HG03575 (cell line): Measurements from ENCODE around the gene SIPA1.

Experiments
- ATAC-seq: cut with Tn5 transposase; IDR thresholded peaks from one replicate; pipeline ENCODE4 v1.9.1; 2021; ENCODE audit not compliant: unreplicated experiment, insufficient number of reproducible peaks, low FRiP score; ENCODE audit errors: extremely low read depth

Gene SIPA1

GRCh38 chr11:65619281-65619928 lies 18.5 kb upstream of the SIPA1 start:
- no peak for ATAC-seq

DNA sequence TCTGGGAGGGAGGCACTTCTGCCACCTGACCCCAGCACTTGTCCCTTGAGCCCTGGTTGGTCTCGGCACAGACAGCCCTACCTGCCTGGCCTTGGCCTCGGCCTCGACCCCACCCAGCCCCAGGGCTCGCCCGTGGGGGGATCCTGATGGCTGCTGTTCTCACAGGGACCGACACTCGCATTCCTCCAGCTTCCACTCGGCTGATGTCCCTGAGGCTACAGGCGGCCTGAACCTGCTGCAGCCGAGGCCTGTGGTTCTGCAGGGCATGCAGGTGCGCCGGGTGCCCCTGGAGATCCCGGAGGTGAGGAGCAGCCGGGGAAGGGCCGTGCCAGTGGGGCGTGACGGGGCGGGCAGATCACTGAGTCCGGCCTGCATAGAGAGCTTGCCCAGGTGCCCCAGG lies 17.2 kb upstream of the SIPA1 start:
- no peak for ATAC-seq

DNA sequence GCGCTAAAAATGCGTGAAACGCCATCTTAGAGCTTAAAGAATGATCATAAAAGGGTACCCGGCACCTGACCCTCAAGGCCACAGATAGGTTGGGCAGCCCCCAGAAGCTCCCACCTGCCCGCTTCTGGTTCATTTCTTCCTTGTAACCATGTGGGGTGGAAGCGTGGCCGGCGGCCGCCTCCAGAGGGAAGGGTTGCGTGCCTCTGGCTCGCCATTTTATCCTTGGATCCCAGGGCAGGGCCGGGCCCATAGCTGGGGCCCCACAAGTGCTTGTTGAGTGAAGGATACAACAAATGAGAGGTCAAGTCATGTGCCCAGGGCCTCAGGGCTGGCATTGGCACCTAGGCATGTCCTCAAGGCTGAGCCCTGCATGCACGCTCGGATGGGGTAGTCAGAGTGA lies 16.4 kb upstream of the SIPA1 start:
- no peak for ATAC-seq

GRCh38 chr11:65622011-65622410 lies 15.9 kb upstream of the SIPA1 start:
- no peak for ATAC-seq

DNA sequence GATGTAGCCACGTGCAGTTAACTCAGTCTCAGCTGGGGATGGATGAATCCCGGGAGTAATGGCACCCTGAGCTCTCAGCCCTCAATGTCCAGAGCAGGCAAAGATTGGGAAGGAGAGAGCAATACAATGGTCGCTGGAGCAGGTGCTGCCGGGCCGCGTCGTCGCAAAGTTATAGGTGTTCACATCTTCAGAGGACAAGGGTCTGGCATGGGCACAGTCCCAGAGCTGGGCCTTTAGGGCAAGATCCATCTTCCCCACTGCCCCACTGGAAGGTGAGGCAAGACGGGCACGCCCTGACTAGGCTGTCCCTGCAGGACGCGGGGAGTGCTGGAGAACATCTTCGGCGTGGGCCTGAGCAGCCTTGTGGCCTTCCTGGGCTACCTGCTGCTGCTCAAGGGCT lies 14.7 kb upstream of the SIPA1 start:
- no peak for ATAC-seq

DNA sequence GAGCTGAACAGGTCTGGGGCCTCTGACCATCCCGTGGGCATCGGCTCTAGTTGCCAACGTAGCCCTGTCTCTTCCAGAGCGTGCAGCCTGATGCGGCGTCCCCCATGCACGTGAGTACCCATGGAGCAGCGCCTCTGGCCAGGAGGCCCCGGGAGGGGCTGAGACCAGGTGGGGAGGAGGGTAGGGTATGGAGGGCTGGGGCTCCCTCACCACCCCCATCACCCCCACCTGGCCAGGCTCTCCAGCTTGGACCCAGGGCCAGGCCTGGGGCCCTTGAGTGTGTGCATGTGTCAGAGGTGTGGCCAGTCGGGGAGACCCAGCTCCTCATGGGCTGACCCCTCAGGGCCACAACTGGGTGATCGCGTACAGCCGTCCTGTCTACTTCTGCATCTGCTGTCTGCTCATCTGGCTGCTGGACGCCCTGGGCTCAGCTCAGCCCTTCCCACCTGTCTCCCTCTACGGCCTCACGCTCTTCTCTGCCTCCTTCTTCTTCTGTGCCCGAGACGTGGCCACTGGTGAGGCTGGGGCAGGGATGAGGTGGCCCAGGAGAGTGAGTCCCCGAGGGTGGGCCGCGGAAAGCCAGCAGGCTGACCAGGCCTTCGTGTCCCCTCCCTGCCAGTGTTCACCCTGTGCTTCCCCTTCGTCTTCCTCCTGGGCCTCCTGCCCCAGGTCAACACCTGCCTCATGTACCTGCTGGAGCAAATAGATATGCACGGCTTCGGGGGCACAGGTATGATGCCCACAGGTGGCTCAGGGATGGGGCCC lies 13.9 kb upstream of the SIPA1 start:
- ATAC-seq, result no peak

- ATAC-seq, result no peak
Measured at GRCh38 chr11:65624931-65625627, 12.8 kb upstream of the SIPA1 start.

- no peak for ATAC-seq
Measured at GRCh38 chr11:65625628-65626342, 12.1 kb upstream of the SIPA1 start.

DNA sequence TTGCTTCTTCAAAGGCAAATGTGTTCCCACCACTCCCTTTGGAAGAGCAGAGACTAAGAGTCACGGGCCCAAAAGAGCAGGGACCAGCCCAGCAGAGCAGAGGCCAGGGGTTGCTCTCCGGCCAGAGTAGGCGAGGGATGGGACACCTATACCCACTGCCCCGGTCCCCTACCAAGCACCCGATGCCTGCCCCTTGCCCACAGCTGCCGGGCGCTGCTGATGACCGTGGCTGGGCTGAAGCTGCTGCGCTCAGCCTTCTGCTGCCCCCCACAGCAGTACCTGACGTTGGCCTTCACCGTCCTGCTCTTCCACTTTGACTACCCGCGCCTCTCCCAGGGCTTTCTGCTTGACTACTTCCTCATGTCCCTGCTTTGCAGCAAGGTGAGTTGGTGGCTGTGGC lies 10.7 kb upstream of the SIPA1 start:
- ATAC-seq, result no peak

DNA sequence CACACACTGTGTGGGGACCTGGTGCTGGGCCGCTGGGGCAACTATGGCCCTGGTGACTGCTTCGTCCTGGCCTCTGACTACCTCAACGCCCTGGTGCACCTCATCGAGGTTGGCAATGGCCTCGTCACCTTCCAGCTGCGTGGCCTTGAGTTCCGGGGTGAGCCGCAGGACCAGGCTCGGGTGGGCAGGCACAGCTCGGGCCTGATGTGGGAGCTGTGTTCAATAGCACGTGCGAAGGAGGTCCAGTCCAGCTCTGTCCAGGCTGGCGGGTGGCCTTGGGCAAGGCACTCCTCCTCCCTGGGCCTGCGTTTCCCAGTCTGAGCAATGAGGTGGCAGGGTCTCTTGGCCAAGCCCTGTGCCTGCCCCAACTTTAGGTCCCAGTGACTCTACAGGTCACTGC lies 8.3 kb upstream of the SIPA1 start:
- no peak for ATAC-seq

- ATAC-seq, result no peak
Measured at GRCh38 chr11:65630215-65630614, 7.7 kb upstream of the SIPA1 start.

DNA sequence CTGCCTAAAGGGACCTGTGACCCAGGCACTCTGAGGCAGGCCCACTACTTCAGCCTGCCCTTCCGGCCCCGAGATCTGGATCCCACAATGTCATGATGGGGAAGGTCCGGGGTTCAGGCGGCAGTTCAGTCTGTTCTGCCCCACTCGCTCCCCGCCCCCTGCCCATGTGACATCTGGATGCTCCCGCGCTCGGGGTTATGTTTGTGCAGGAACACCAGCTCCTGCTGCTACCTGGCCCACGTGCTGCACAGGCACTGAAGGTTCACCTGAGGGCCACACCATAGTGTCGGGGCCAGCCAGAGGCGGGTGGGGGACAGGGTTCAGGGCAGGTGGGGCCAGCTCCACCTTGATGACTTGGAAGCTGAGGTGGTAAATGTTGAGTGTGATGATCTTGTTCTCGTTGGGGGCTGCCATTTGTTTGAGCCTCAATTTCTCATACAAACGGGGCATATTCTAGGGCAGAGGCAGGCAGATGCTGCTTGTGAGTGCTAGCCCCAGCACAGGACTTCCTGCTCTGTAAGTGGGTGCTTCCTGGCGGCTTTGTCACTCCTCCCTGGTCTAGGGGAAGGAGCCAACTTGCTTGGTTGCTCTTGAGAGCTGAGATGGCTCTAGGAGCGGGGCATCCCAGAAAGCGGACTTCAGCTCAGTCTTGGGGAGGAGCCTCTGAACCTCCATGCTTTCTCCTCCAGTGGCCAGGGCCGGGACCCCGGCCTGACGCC lies 4.4 kb upstream of the SIPA1 start:
- no peak for ATAC-seq

DNA sequence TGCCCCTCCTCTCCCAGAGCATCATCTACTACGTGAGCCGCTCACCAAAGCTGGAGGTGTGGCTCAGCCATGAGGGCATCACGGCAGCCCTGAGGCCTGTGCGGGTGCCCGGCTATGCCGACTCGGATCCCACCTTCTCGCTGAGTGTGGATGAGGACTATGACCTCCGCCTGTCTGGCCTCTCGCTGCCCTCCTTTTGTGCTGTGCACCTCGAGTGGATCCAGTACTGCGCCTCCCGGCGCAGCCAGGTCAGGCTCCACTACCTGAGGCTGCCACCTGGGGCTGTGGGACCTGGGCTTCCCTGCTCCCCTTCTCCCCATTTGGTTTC lies 3.8 kb upstream of the SIPA1 start:
- no peak for ATAC-seq

- no peak for ATAC-seq
Measured at GRCh38 chr11:65634440-65634839, 3.5 kb upstream of the SIPA1 start.

DNA sequence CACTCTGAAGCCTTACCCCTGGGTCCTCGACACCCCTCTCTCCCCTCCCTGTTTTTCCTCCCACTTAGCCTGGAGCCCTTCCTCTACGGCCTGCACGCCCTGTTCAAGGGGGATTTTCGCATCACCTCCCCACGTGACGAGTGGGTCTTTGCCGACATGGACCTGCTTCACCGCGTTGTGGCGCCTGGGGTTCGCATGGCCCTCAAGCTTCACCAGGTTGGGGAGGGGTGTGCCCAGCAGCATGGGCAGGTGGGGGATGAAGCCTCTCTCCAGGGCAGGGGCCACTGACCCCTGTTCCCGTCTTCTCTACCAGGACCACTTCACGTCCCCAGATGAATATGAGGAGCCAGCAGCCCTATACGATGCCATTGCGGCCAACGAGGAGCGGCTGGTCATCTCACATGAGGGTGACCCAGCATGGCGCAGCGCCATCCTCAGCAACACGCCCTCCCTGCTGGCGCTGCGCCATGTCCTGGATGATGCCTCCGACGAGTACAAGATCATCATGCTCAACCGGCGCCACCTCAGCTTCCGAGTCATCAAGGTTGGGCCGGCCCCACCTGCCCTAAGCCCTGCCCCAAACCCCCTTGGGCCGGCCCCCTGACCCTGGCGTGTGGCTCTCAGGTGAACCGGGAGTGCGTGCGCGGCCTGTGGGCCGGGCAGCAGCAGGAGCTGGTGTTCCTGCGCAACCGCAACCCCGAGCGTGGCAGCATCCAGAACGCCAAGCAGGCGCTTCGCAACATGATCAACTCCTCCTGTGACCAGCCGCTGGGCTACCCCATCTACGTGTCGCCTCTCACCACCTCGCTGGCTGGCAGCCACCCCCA lies 2.8 kb upstream of the SIPA1 start:
- ATAC-seq, result no peak

GRCh38 chr11:65636108-65637031 lies 1.5 kb upstream of the SIPA1 start:
- no peak for ATAC-seq

- ATAC-seq, result no peak
Measured at GRCh38 chr11:65637032-65637557, 806 bp upstream of the SIPA1 start.
